Choroid plexus epithelial cell (primary cell): ENCODE results near the gene NSFL1C.

Source experiments
- DNase-seq: peaks from one replicate; pipeline ENCODE4 v3.0.0-alpha.2; 2010; ENCODE audit warnings: low read depth
- H3K4me3 ChIP-seq: 2 replicates; pipeline ENCODE4 v1.5.1; 2011; ENCODE audit warnings: low read depth, mild to moderate bottlenecking, control low read depth, low read length, moderate library complexity
- TF ChIP-seq, protein P1 (sequence below): conservative IDR thresholded peaks from 2 replicates; pipeline ENCODE4 v1.5.1; 2011; ENCODE audit warnings: low read depth, mild to moderate bottlenecking, control low read depth, inconsistent platforms, low read length, moderate library complexity

NSFL1C gene

DNA sequence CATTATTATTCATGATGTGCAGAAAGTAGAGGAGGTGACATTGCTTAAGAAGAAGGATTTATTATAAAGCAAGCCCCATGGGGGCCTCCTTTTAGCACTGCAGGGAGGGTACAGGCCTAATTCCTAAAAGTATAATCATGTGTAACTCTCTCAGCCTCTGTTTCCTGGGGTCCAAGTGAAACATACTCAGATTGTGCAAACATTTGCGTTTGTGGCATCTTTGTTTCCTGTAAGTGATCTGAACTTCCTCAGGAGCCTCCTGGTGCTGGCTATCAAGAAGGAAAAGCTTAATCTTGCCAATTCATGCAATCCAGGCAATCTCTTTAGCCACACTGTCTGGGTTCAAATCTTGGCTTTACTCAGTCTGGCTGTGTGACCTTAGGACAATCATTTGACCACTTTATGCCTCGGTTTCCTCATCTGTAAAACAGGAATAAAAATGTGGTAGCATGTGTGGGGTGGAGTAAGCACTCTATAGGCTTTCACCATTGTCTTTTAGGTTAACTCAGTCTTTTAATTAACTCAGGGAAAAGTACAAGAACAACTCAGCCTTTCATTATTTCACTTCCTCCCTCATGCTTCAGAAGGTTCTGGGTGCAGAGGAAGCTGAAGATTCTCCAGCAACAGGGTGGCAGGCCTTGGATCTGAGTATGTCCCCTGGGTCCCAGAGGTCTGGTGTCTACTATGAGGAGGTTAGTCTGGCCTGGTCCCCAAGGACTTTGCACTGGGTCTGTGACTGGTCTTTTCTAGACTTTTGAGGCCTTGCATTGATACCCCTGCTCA is 25.4 kb upstream of the NSFL1C start:
- DNase-seq = no peak
- no peak overlapping the region for H3K4me3 ChIP-seq
- TF ChIP-seq, protein P1, sequence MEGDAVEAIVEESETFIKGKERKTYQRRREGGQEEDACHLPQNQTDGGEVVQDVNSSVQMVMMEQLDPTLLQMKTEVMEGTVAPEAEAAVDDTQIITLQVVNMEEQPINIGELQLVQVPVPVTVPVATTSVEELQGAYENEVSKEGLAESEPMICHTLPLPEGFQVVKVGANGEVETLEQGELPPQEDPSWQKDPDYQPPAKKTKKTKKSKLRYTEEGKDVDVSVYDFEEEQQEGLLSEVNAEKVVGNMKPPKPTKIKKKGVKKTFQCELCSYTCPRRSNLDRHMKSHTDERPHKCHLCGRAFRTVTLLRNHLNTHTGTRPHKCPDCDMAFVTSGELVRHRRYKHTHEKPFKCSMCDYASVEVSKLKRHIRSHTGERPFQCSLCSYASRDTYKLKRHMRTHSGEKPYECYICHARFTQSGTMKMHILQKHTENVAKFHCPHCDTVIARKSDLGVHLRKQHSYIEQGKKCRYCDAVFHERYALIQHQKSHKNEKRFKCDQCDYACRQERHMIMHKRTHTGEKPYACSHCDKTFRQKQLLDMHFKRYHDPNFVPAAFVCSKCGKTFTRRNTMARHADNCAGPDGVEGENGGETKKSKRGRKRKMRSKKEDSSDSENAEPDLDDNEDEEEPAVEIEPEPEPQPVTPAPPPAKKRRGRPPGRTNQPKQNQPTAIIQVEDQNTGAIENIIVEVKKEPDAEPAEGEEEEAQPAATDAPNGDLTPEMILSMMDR = no peak

DNA sequence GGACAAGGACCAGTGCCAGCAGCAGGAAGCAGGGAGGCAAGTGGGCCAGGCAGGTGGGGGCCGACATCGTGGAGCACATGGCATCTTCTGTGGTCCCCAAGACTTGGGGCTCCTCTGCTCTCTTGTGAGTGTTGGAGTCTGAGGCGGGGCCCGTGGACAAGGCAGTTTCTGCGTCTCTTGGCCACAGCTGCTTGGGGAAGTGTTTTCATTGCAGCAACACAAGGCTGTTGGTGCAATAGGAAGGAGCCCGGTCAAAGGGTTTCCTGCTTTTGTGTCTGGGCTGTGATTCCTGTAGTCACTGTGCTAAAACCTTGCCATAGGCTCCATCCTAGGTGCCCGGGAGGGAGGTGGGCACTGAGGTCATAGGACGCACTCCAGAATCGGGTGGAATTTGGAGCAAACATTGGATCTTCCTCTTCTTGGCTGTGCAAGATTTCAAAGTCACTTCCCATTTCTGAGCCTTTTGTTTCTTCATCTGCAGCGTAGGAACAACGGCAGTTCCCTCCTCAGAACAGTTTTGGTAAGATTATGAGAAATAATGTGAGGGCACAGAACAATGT is 24.7 kb upstream of the NSFL1C start, which contains the start of gene SIRPB2:
Gene SIRPB2 (minus strand): TSS at position 140 of the 560 bp plus-strand sequence. CDS start 61 bp downstream, at position 79.
- H3K4me3 ChIP-seq = no peak within 1 kb of the TSS
- TF ChIP-seq, protein P1 = no peak
- DNase-seq = no peak

DNA sequence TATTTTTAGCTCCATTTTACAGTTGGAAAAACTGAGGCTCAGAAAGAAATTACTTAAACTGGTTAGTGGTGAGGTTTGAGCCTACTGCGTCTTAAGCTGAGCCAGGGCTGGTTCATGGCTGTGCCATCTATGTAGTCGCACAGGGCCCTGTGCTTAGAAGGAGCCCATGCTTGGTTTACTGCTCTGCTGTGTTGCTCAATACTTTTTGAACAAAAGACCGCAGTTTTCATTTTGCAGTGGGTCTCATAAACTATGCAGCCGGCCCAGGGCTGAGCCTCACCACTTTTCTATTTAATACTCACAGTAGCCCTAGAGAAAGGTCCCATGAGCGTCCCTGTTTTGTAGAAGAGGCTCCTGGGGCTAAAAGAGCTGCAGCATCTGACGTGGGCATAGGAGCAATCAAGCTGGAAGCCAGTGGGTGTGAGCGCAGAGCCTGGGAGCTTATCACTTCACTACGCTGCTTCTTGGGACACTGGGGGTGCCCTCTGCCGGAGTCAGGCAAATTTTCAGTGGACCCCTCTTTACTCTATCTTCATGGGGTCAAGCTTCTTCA is 24.1 kb upstream of the NSFL1C start:
- TF ChIP-seq, protein P1 = no peak
- no peak overlapping the region for H3K4me3 ChIP-seq
- no peak for DNase-seq

DNA sequence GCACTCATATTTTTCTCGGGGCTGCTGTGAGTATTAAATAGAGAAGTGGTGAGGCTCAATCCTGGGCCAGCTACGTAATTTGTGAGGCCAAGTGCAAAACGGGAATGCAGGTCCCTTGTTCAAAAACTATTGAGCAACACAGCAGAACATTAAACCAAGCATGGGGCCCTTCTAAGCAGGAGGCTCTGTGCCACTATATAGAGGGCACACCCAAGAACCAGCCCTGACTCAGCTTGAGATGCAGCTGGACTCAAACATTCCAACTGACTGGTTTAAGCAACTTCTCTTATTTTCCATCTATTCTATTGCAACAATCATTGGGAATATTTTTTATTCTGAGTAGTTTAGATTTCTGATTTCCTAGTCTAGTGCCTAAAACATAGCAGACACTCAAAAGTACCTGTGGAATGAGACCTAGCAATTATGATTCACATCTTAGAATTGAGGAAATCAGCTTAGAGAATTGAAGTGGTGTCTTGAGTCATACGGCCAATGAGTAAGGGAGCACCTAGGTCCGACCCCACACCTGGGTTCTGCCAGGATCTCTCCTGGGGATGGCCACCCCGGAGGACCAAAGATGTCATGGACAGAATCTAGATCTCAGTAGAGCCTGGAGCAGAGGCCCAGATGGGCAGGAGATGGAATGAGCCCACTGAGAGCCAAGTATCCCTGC is 23.3 kb upstream of the NSFL1C start:
- no peak for DNase-seq
- H3K4me3 ChIP-seq = no peak overlapping the region
- TF ChIP-seq, protein P1 = no peak

DNA sequence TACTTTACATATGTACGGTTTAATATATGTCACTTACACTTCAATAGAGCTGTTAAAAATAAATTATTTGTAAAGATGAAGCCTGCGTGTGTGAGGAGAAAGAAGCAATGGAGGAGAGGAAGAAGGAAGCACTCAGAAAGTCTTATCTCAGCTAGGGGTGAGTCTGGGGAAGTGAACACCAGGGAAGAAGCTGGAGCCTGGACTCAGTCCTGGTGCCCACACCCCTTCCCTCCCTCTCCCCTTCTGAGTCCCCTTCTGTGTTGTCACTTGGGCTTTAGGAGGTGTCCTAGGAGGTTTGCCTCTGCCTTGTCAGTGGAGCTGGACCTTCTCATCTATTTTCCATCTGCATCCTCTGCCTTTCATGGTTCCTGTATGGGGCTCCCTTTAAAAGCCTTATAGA is 22.7 kb upstream of the NSFL1C start:
- H3K4me3 ChIP-seq = no peak overlapping the region
- DNase-seq = no peak
- TF ChIP-seq, protein P1 = no peak

DNA sequence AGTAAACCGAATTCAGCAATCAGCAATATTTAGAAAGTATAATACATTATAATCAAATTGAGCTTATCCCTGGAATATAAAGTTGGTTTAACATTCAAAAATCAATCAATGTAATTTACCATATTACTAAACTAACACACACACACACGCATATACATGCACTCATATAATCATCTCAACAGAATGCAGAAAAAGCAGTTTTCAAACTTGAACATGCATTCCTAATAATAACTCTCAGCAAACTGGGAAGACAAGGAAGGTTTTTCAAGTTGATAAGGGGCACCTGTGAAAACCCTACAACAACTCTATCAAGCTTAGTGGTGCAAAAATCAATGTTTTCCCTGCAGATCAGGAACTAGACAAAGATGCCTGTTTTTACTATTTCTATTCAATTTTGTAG is 19.9 kb upstream of the NSFL1C start:
- TF ChIP-seq, protein P1 = no peak
- DNase-seq = no peak
- no peak overlapping the region for H3K4me3 ChIP-seq
